ENCODE data around the gene SORCS1.

DNA sequence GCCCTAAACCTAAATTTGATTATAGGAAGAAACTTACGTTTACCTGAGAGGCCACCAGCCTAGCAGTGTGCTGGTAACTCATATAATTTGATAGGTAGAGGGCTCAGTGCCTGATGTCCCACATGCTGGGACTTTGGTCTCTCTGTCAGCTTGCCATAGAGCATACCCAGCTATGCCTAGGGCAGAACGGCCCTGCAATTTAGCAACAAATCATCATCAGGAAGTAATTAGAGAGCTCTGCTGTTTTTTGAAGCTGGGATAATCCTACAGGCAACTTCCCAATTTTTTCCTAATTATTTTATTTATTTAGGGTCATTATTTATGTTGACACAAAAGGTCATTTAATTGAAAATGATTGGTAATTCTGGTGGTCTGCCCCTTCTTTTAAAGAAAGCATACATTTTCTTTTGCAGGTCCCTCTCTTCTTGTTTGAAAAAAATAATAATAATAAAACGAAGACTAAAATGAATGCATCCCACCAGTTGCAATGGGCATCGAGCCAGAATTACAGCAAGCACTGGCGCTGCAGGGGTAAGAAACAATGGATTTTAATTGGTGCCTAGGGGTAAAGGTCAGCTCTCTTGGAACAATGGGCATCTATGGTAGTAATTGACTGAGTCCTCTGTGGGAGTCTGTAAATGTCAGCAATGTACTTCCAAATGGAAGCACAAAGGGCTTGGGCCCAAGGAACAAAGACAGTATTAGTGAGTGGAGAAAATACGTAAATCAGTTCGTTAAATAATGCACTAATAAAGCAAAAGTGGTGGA lies 348.0 kb downstream of the SORCS1 start:
- TF ChIP-seq, protein P1, sequence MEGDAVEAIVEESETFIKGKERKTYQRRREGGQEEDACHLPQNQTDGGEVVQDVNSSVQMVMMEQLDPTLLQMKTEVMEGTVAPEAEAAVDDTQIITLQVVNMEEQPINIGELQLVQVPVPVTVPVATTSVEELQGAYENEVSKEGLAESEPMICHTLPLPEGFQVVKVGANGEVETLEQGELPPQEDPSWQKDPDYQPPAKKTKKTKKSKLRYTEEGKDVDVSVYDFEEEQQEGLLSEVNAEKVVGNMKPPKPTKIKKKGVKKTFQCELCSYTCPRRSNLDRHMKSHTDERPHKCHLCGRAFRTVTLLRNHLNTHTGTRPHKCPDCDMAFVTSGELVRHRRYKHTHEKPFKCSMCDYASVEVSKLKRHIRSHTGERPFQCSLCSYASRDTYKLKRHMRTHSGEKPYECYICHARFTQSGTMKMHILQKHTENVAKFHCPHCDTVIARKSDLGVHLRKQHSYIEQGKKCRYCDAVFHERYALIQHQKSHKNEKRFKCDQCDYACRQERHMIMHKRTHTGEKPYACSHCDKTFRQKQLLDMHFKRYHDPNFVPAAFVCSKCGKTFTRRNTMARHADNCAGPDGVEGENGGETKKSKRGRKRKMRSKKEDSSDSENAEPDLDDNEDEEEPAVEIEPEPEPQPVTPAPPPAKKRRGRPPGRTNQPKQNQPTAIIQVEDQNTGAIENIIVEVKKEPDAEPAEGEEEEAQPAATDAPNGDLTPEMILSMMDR (IDR thresholded peaks at IDR 0.05): no peak
- no peak for TF ChIP-seq EZH2 (IDR thresholded peaks at IDR 0.05; ENCODE audit: borderline replicate concordance, insufficient read depth, low read depth, low read length, poor library complexity, severe bottlenecking)
